OCI-LY1 (cell line): ENCODE results near the gene ALCAM.

ENCODE experiments used
- H2AFZ ChIP-seq: fragments of 200-600 bp; sonication (generic), shearing (Covaris generic); 2 replicates; pipeline ENCODE4 v1.6.0; 2014; ENCODE audit warnings: antibody characterized with exemption, mild to moderate bottlenecking, low read length
- H3F3A ChIP-seq: fragments of 200-600 bp; sonication (generic), shearing (Covaris generic); 2 replicates; pipeline ENCODE4 v1.6.0; 2014; ENCODE audit warnings: mild to moderate bottlenecking, antibody characterized with exemption, low read length, moderate library complexity; ENCODE audit not compliant: insufficient read depth
- H3K27ac ChIP-seq: fragments of 200-600 bp; sonication (generic); 2 replicates; pipeline ENCODE4 v1.5.1; 2014; ENCODE audit warnings: low read length, mixed run types, mild to moderate bottlenecking, low read depth; ENCODE audit not compliant: poor library complexity, severe bottlenecking
- H3K27me3 ChIP-seq: fragments of 200-600 bp; sonication (generic); 2 replicates; pipeline ENCODE4 v1.6.0; 2014; ENCODE audit warnings: antibody characterized with exemption, mild to moderate bottlenecking, low read length, moderate library complexity; ENCODE audit not compliant: insufficient read depth
- H3K36me3 ChIP-seq: fragments of 200-600 bp; sonication (generic); 2 replicates; pipeline ENCODE4 v1.6.1; 2014; ENCODE audit warnings: mild to moderate bottlenecking, antibody characterized with exemption, low read length, moderate library complexity, mixed read lengths; ENCODE audit not compliant: insufficient read depth
- H3K4me1 ChIP-seq: fragments of 200-600 bp; sonication (generic); 2 replicates; pipeline ENCODE4 v1.5.1; 2014; ENCODE audit warnings: mild to moderate bottlenecking, low read length, moderate library complexity; ENCODE audit not compliant: insufficient read depth, severe bottlenecking
- H3K4me2 ChIP-seq: fragments of 200-600 bp; sonication (generic), shearing (Covaris generic); 2 replicates; pipeline ENCODE4 v1.6.1; 2014; ENCODE audit warnings: low read length
- H3K4me3 ChIP-seq: fragments of 200-600 bp; sonication (generic); 2 replicates; pipeline ENCODE4 v1.5.1; 2014; ENCODE audit warnings: low read length, low read depth, mild to moderate bottlenecking, mixed read lengths; ENCODE audit not compliant: poor library complexity, severe bottlenecking
- H3K79me2 ChIP-seq: fragments of 200-600 bp; shearing (Covaris generic); 2 replicates; pipeline ENCODE4 v1.6.1; 2016; ENCODE audit warnings: mixed run types, low read length, mixed read lengths; ENCODE audit not compliant: insufficient read depth
- H3K9ac ChIP-seq: fragments of 200-600 bp; sonication (generic), shearing (Covaris generic); 2 replicates; pipeline ENCODE4 v1.6.1; 2014; ENCODE audit warnings: mild to moderate bottlenecking, low read length, mixed read lengths
- H3K9me2 ChIP-seq: fragments of 200-600 bp; sonication (generic), shearing (Covaris generic); 2 replicates; pipeline ENCODE4 v1.6.1; 2014; ENCODE audit warnings: low read depth, mild to moderate bottlenecking, low read length, mixed read lengths
- H3K9me3 ChIP-seq: fragments of 200-600 bp; shearing (Covaris generic); 2 replicates; pipeline ENCODE4 v1.6.1; 2014; ENCODE audit warnings: low read length, mixed read lengths
- H4K20me1 ChIP-seq: fragments of 200-600 bp; sonication (generic), shearing (Covaris generic); 2 replicates; pipeline ENCODE4 v1.6.0; 2016; ENCODE audit warnings: mild to moderate bottlenecking, low read length; ENCODE audit not compliant: insufficient read depth
- EZH2 ChIP-seq: fragments of 200-600 bp; sonication (generic), shearing (Covaris generic); IDR thresholded peaks from 2 replicates; pipeline ENCODE4 v1.8.0; 2017; ENCODE audit warnings: borderline replicate concordance, mixed run types, mild to moderate bottlenecking, antibody characterized with exemption, low read length, moderate library complexity, mixed read lengths
- TF ChIP-seq, protein P1 (sequence below): fragments of 200-600 bp; sonication (generic), shearing (Covaris generic); IDR thresholded peaks from 2 replicates; pipeline ENCODE4 v1.5.1; 2017; ENCODE audit warnings: mild to moderate bottlenecking, antibody characterized with exemption, low read length, moderate library complexity, mixed read lengths

Gene ALCAM

DNA sequence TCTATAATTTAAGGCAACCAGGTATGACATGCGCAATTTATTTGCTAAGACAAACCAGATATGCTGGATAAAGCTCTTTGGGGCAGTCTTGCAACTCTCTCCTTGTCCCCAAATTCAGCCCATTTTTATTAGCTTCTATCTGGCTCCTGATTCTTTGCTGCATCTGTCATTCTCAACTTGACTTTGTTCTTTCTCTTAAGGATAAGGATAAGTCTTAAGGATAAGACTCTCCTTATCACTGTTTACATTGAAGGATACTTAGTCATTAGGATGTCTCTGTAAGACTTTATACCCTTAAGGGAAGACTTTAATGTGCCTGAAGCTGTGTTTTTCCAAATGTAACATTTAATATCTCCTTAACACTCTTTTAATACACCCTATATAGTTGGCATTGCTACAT, 49.2 kb downstream of the ALCAM start:
- Histone ChIP-seq H3K4me2 (no peak overlapping the region), H2AFZ (no peak overlapping the region), H3K27ac (no peak overlapping the region), H3K79me2 (no peaks in the 10 kb centered on the region; the same call in 1 of the 2 replicates), H3K4me1 (peaks cover 6% of the 10 kb centered on the region), H3K9me3 (no peaks in the 10 kb centered on the region), H3K4me3 (no peak overlapping the region), H3K9me2 (no peaks in the 10 kb centered on the region), H3K27me3 (no peaks in the 10 kb centered on the region), H3F3A (no peaks in the 10 kb centered on the region), H4K20me1 (no peaks in the 10 kb centered on the region), H3K9ac (no peak overlapping the region), H3K36me3 (no peaks in the 10 kb centered on the region)
- no peak for TF ChIP-seq EZH2
- TF ChIP-seq, protein P1, sequence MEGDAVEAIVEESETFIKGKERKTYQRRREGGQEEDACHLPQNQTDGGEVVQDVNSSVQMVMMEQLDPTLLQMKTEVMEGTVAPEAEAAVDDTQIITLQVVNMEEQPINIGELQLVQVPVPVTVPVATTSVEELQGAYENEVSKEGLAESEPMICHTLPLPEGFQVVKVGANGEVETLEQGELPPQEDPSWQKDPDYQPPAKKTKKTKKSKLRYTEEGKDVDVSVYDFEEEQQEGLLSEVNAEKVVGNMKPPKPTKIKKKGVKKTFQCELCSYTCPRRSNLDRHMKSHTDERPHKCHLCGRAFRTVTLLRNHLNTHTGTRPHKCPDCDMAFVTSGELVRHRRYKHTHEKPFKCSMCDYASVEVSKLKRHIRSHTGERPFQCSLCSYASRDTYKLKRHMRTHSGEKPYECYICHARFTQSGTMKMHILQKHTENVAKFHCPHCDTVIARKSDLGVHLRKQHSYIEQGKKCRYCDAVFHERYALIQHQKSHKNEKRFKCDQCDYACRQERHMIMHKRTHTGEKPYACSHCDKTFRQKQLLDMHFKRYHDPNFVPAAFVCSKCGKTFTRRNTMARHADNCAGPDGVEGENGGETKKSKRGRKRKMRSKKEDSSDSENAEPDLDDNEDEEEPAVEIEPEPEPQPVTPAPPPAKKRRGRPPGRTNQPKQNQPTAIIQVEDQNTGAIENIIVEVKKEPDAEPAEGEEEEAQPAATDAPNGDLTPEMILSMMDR: no peak

GRCh38 chr3:105417525-105418289, 51.0 kb downstream of the ALCAM start:
- no peaks in the 10 kb centered on the region for H4K20me1 ChIP-seq
- peaks cover 6% of the 10 kb centered on the region for H3K4me1 ChIP-seq
- H3K9me3 ChIP-seq: no peaks in the 10 kb centered on the region
- H3K4me2 ChIP-seq: no peak overlapping the region
- no peaks in the 10 kb centered on the region for H3K9me2 ChIP-seq
- no peak overlapping the region for H3K4me3 ChIP-seq
- no peak overlapping the region for H2AFZ ChIP-seq
- TF ChIP-seq, protein P1: no peak
- no peak for TF ChIP-seq EZH2
- no peaks in the 10 kb centered on the region for H3K27me3 ChIP-seq
- H3K79me2 ChIP-seq: peaks cover 4% of the 10 kb centered on the region; the same call in 1 of the 2 replicates
- H3K36me3 ChIP-seq: no peaks in the 10 kb centered on the region
- H3K9ac ChIP-seq: no peak overlapping the region
- no peaks in the 10 kb centered on the region for H3F3A ChIP-seq
- H3K27ac ChIP-seq: no peak overlapping the region

- no peaks in the 10 kb centered on the region for H3K36me3 ChIP-seq
- no peak overlapping the region for H3K4me3 ChIP-seq
- TF ChIP-seq, protein P1: no peak
- no peak for TF ChIP-seq EZH2
- no peak overlapping the region for H2AFZ ChIP-seq
- H3K27me3 ChIP-seq: no peaks in the 10 kb centered on the region
- H4K20me1 ChIP-seq: no peaks in the 10 kb centered on the region
- no peak overlapping the region for H3K27ac ChIP-seq
- no peak overlapping the region for H3K4me2 ChIP-seq
- no peaks in the 10 kb centered on the region for H3F3A ChIP-seq
- no peaks in the 10 kb centered on the region for H3K9me3 ChIP-seq
- no peaks in the 10 kb centered on the region for H3K9me2 ChIP-seq
- H3K4me1 ChIP-seq: peaks cover 3% of the 10 kb centered on the region
- H3K9ac ChIP-seq: no peak overlapping the region
- peaks cover 18% of the 10 kb centered on the region for H3K79me2 ChIP-seq
These were observed 55.9 kb downstream of the ALCAM start for GRCh38 chr3:105422645-105423044.
